T-helper 1 cell treated with Interleukin-12 subunit alpha and Interleukin-12 subunit beta and Interleukin-4 antibody, amounts not matched to agents 30 μg/mL and 1 μg/mL, for 36 hours (primary cell): ENCODE data around the gene MPRIP.

ENCODE experiments used
- H3K27ac Mint-ChIP-seq: one replicate; pipeline ENCODE4 v1.8.0; 2021; ENCODE audit warnings: mild to moderate bottlenecking, mixed read lengths
- H3K27me3 Mint-ChIP-seq: one replicate; pipeline ENCODE4 v1.8.0; 2021; ENCODE audit warnings: low read depth, mixed read lengths
- H3K36me3 Mint-ChIP-seq: one replicate; pipeline ENCODE4 v1.8.0; 2021; ENCODE audit warnings: low read depth, mixed read lengths
- H3K4me1 Mint-ChIP-seq: one replicate; pipeline ENCODE4 v1.8.0; 2021; ENCODE audit warnings: low read depth, mixed read lengths
- H3K4me3 Mint-ChIP-seq: one replicate; pipeline ENCODE4 v1.8.0; 2021; ENCODE audit warnings: mild to moderate bottlenecking, moderate library complexity, mixed read lengths
- H3K9me3 Mint-ChIP-seq: one replicate; pipeline ENCODE4 v1.8.0; 2021; ENCODE audit warnings: mixed read lengths

MPRIP gene

GRCh38 chr17:17060001-17060922 is 18.0 kb downstream of the MPRIP start:
- no peak overlapping the region for H3K27ac Mint-ChIP-seq
- H3K4me1 Mint-ChIP-seq: peaks cover 13% of the 10 kb centered on the region
- H3K9me3 Mint-ChIP-seq: no peaks in the 10 kb centered on the region
- H3K36me3 Mint-ChIP-seq: no peaks in the 10 kb centered on the region
- H3K27me3 Mint-ChIP-seq: no peaks in the 10 kb centered on the region
- H3K4me3 Mint-ChIP-seq: no peak overlapping the region

- no peak overlapping the region for H3K27ac Mint-ChIP-seq
- no peaks in the 10 kb centered on the region for H3K27me3 Mint-ChIP-seq
- no peak overlapping the region for H3K4me3 Mint-ChIP-seq
- H3K4me1 Mint-ChIP-seq: peaks cover 18% of the 10 kb centered on the region
- no peaks in the 10 kb centered on the region for H3K9me3 Mint-ChIP-seq
- no peaks in the 10 kb centered on the region for H3K36me3 Mint-ChIP-seq
Measured at GRCh38 chr17:17060930-17061329, 18.7 kb downstream of the MPRIP start.

- Mint-ChIP-seq H3K27ac (no peak overlapping the region), H3K27me3 (no peaks in the 10 kb centered on the region), H3K4me3 (no peak overlapping the region), H3K4me1 (peaks cover 18% of the 10 kb centered on the region), H3K9me3 (no peaks in the 10 kb centered on the region), H3K36me3 (no peaks in the 10 kb centered on the region)
Measured at GRCh38 chr17:17061516-17061915, 19.3 kb downstream of the MPRIP start.

- Mint-ChIP-seq H3K4me1 (peaks cover 20% of the 10 kb centered on the region), H3K9me3 (no peaks in the 10 kb centered on the region), H3K27ac (no peak overlapping the region), H3K4me3 (no peak overlapping the region), H3K36me3 (no peaks in the 10 kb centered on the region), H3K27me3 (no peaks in the 10 kb centered on the region)
Measured at GRCh38 chr17:17062356-17062755, 20.1 kb downstream of the MPRIP start.

- Mint-ChIP-seq H3K27ac (no peak overlapping the region), H3K4me1 (peaks cover 21% of the 10 kb centered on the region), H3K27me3 (no peaks in the 10 kb centered on the region), H3K4me3 (no peak overlapping the region), H3K36me3 (no peaks in the 10 kb centered on the region), H3K9me3 (no peaks in the 10 kb centered on the region)
Measured at GRCh38 chr17:17062866-17063265, 20.6 kb downstream of the MPRIP start.

- no peak overlapping the region for H3K4me3 Mint-ChIP-seq
- peaks cover 21% of the 10 kb centered on the region for H3K4me1 Mint-ChIP-seq
- no peaks in the 10 kb centered on the region for H3K27me3 Mint-ChIP-seq
- H3K36me3 Mint-ChIP-seq: no peaks in the 10 kb centered on the region
- no peaks in the 10 kb centered on the region for H3K9me3 Mint-ChIP-seq
- no peak overlapping the region for H3K27ac Mint-ChIP-seq
Measured at GRCh38 chr17:17063546-17064122, 21.4 kb downstream of the MPRIP start.

GRCh38 chr17:17064322-17064721 is 22.1 kb downstream of the MPRIP start:
- peaks cover 21% of the 10 kb centered on the region for H3K4me1 Mint-ChIP-seq
- peaks cover 2% of the 10 kb centered on the region for H3K36me3 Mint-ChIP-seq
- no peak overlapping the region for H3K27ac Mint-ChIP-seq
- H3K4me3 Mint-ChIP-seq: no peak overlapping the region
- H3K27me3 Mint-ChIP-seq: no peaks in the 10 kb centered on the region
- no peaks in the 10 kb centered on the region for H3K9me3 Mint-ChIP-seq

GRCh38 chr17:17066021-17066420 is 23.8 kb downstream of the MPRIP start:
- Mint-ChIP-seq H3K4me3 (no peak overlapping the region), H3K9me3 (no peaks in the 10 kb centered on the region), H3K4me1 (peaks cover 26% of the 10 kb centered on the region), H3K27me3 (no peaks in the 10 kb centered on the region), H3K27ac (no peak overlapping the region), H3K36me3 (peaks cover 8% of the 10 kb centered on the region)

- Mint-ChIP-seq H3K4me1 (peaks cover 31% of the 10 kb centered on the region), H3K9me3 (no peaks in the 10 kb centered on the region), H3K4me3 (no peak overlapping the region), H3K36me3 (peaks cover 11% of the 10 kb centered on the region), H3K27me3 (no peaks in the 10 kb centered on the region), H3K27ac (no peak overlapping the region)
Measured at GRCh38 chr17:17067257-17067656, 25.0 kb downstream of the MPRIP start.

- Mint-ChIP-seq H3K4me1 (peaks cover 28% of the 10 kb centered on the region), H3K27ac (no peak overlapping the region), H3K4me3 (no peak overlapping the region), H3K27me3 (no peaks in the 10 kb centered on the region), H3K36me3 (peaks cover 14% of the 10 kb centered on the region), H3K9me3 (no peaks in the 10 kb centered on the region)
Measured at GRCh38 chr17:17069849-17070248, 27.6 kb downstream of the MPRIP start.

GRCh38 chr17:17070931-17071330 is 28.7 kb downstream of the MPRIP start:
- Mint-ChIP-seq H3K27ac (no peak overlapping the region), H3K4me1 (peaks cover 24% of the 10 kb centered on the region), H3K9me3 (no peaks in the 10 kb centered on the region), H3K27me3 (no peaks in the 10 kb centered on the region), H3K36me3 (peaks cover 14% of the 10 kb centered on the region), H3K4me3 (no peak overlapping the region)

GRCh38 chr17:17071531-17072360 is 29.5 kb downstream of the MPRIP start:
- peaks cover 26% of the 10 kb centered on the region for H3K4me1 Mint-ChIP-seq
- H3K36me3 Mint-ChIP-seq: peaks cover 17% of the 10 kb centered on the region
- H3K27me3 Mint-ChIP-seq: no peaks in the 10 kb centered on the region
- H3K4me3 Mint-ChIP-seq: no peak overlapping the region
- H3K27ac Mint-ChIP-seq: no peak overlapping the region
- H3K9me3 Mint-ChIP-seq: no peaks in the 10 kb centered on the region

- H3K9me3 Mint-ChIP-seq: no peaks in the 10 kb centered on the region
- no peak overlapping the region for H3K27ac Mint-ChIP-seq
- H3K36me3 Mint-ChIP-seq: peaks cover 22% of the 10 kb centered on the region
- peaks cover 23% of the 10 kb centered on the region for H3K4me1 Mint-ChIP-seq
- H3K27me3 Mint-ChIP-seq: no peaks in the 10 kb centered on the region
- H3K4me3 Mint-ChIP-seq: no peak overlapping the region
Measured at GRCh38 chr17:17072546-17072945, 30.3 kb downstream of the MPRIP start.

- H3K36me3 Mint-ChIP-seq: peaks cover 24% of the 10 kb centered on the region
- peaks cover 23% of the 10 kb centered on the region for H3K4me1 Mint-ChIP-seq
- H3K9me3 Mint-ChIP-seq: no peaks in the 10 kb centered on the region
- no peaks in the 10 kb centered on the region for H3K27me3 Mint-ChIP-seq
- no peak overlapping the region for H3K4me3 Mint-ChIP-seq
- H3K27ac Mint-ChIP-seq: no peak overlapping the region
Measured at GRCh38 chr17:17073030-17073564, 30.8 kb downstream of the MPRIP start.
